GM21786 (cell line): ENCODE data around the gene CPB2.

Source experiments
- ATAC-seq: cut with Tn5 transposase; IDR thresholded peaks from one replicate; pipeline ENCODE4 v1.9.1; 2021; ENCODE audit not compliant: unreplicated experiment

Gene CPB2

DNA sequence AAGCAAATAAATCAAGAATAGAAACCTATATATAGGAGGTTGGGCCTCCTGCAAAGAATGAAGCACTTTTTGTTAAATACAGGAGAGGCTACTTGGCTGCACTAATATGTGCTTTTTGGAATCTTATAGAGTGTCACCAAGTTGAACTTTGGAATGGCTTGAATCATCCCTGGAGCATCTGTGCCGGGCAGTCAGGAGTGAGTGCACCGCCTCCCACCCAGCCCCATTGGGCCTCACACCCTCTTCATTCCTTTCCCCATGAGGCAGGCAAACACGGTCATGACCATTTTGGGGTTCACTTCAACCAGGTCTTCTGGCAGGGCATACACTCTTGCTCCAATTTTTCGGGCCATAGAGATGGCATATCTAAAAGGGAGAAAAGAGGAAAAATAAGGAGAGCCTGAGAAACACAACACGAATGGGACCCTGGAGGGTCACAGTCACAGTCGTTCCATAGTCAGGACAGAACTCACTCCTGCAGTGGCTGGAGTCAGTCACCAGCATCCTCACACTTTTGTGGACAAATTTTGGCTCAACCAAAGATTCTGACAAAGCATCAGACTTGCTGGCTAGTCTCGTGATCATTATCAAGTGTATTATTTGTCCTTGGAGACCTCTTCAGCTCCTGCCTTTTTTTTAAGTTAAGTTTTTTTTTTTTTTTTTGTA lies 22.7 kb upstream of the CPB2 start:
- ATAC-seq: no peak

DNA sequence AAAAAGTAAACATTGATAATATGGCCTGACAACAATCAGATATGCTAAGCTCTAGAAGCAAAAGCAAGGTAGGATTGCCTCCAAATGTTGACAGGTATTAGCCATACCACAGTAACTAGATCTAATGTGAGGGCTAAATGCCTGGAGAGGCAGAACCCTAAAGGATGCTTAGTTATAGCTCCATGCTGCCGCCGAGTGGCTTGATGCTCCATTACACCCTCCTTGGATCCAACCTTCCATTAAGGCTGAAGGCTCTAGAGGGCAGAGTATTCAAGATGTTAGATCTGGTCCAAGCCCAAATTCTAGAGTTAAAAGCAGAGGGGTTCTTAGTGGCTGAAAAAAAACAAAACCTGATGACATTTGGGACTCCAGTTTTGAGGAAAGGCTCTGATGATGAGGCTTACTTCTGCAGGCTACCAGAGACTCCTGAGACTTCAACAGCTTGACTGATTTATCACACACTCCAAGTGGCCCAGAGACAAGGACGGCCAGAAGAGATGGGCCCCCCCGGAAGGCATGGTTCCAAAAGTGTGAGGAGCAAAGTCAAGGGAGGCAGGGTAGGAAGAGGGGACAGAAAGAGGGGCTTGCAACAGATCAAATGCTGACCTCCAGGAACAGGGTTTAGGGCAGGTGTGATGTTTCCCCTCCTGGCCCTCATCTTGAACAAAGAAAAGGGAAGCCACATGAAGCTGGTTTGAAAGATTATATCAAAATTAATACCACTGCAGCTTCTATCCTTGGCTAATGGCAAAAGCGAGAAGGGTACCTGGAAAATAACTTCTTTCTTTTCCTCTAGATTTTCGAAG lies 21.9 kb upstream of the CPB2 start:
- ATAC-seq: peak; percentile 78

DNA sequence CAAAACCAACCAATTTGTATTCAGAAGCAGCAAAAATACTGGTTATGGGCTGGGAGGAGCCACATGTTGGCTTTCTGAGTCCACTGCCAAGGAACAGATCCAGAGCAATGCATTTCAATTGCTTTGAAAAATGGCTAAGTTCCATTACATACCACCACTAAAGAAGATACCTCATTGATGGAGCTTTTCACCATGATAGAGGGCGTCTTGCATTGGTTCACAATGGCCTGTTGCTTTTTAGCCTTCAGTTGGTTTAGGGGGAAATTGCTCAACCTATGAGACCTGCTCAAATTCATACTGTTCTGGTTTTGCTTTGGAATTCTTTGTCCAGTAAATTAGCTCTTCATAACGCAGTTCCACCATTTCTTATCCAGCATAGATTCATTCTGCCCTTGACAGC lies 21.2 kb upstream of the CPB2 start:
- ATAC-seq: no peak

DNA sequence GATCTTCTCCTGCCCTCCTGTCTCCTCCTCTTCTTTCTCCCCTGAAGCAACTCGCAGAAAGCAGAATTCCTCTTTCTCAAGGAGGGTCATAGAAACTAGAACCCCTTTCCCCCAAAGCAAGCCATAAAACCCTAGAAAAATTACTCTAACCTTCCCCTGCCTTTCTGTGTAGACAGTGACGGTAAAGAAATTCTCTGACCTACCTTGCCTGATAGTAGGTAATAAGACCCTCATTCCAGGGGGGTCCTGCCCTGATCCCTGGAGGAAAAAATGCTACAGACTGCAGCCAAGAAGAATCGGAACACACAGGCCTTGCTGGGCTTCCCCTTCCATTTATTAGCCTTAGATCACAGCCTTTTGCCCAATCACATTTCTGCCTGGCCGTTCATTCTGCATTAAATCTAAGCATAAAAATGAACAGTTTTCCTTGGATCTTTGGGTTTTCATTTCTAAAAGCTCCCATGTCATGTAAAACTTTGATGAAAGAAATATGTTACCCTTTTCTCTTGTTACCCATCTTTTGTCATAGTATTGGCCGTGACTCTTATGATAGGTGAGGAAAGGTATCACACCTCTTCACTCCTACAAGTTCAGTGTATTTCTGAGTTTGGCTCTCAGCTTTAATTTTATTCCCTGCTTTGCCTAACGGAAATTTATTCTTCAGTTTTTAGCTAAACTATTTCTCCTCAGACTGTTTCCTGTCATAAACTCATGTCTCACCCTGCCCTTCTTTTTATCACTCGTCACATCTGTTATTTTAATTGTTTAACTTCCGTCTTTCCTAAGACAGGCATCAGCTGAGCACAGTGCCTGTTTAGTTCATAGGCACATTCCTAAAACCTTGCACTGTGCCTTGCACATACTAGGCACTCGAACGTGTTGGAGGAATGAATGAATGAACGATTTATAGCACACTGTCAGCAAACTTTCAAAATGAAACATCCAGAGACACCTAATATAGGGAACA lies 20.4 kb upstream of the CPB2 start:
- ATAC-seq: no peak

DNA sequence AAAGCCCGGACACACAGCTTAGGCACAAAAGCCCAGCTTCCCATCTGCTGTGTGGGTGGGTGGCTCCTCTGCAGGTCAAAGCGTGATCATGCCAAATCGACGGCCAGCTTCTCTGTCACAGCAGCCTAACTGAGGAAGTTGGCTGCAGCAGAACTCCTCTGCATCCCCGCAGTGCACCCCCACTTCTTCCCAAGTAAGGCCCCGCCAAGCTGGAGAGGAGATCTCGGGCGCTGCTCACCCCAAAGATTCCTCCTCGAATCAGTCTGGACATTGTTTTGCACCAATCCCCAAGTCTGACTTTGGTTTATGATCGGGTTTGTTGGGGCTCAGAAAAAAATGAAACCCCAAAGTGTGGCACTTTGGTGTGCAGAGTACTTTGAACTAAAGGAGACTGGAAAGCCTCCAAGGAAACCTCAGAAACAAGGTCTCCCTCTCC lies 19.7 kb upstream of the CPB2 start:
- no peak for ATAC-seq

DNA sequence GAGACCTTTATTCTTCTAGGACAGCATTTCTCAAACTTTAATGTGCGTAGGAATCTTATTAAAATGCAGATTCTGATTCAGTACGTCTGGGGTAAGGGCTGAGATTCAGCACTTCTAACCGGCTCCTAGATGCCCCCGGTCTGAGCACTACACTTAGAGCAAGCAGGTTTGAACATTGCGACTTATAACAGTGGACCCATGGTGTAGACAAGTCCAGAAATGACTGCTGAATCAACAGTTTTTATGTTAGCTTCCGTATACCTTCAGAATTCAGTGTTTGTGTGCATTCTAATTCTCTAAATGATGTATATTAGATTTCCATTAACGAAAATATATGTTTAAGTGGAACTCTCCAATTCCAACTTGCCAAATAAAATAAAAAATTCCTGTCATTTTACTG lies 17.5 kb upstream of the CPB2 start:
- ATAC-seq: no peak

DNA sequence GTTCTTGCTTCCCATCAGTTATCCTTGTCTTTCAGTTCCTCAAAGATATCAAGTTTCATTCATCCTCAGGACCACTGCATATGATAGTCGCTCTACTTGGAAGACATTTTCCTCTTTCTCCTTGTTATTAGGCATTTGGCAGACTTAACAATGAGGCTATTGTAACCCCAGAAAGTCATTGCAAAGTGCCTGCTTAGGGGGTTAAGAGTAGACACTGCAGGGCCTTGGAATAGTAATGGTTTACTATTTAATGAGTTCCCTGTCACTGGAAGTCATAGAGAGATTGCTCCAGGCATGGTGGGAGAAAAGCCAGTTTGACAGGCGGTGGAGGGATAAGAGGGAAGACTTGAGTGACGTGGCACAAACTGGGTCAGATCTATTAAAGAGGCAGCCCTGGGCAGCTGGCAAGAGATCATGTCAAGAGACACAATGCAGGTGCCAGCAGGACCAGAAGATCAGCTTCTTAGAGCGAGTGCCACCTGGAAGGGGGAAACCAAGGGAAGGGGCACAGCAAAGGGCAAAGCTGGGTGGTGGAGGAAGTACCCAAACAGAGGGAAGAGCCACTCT lies 16.8 kb upstream of the CPB2 start:
- ATAC-seq: no peak

DNA sequence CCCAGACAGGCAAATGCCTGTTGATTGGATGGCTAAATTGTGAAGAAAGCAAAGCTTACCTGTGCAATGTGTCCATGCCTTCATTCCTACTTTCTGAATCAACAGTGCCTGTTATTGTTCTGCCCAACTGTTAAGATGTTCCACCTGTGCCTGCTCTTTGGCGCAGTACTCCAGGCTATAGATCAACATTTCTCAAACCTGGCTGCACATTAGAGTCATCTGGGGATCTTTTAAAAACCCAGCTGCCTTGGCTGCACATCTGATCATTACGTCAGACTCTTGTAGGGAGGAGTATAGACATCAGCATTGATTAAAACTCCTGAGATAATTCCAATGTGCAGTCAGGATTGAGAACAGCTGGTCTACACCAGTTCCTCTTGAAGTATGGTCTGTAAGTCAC lies 16.2 kb upstream of the CPB2 start:
- no peak for ATAC-seq

DNA sequence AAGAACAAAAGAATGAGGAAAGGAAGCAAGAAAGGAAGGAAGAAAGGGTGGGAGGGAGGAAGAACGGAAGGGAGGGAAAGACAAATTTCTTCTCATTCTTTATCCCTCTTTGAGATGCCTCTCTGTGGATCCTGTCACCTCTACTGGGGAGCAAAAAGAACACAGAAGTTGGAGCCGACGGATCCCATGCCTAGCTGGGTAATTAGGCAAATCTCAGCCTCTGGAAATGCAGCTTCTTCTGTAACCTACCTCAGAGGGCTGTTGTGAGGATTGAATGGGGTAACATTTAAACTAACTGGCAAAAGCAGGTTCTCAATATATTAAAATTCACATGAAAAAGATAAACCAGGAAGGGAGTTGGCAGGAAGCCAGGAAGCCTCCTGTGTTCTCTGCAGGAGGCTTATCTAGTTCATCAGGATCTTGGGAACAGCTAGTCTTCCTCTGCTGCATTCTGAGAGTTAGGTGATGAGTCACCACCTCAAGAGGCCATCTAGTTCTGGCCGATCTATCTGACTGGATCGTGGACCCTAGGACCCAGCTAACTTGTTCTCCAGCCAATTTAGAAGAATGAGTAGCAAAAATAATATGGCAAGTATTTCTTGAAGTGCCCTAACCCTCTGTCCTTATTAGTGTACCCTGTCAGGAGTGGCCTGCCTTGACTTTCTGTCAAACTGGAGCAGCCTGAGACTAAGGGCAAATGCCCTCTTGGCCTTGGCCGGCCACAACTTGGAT lies 15.2 kb upstream of the CPB2 start:
- no peak for ATAC-seq

DNA sequence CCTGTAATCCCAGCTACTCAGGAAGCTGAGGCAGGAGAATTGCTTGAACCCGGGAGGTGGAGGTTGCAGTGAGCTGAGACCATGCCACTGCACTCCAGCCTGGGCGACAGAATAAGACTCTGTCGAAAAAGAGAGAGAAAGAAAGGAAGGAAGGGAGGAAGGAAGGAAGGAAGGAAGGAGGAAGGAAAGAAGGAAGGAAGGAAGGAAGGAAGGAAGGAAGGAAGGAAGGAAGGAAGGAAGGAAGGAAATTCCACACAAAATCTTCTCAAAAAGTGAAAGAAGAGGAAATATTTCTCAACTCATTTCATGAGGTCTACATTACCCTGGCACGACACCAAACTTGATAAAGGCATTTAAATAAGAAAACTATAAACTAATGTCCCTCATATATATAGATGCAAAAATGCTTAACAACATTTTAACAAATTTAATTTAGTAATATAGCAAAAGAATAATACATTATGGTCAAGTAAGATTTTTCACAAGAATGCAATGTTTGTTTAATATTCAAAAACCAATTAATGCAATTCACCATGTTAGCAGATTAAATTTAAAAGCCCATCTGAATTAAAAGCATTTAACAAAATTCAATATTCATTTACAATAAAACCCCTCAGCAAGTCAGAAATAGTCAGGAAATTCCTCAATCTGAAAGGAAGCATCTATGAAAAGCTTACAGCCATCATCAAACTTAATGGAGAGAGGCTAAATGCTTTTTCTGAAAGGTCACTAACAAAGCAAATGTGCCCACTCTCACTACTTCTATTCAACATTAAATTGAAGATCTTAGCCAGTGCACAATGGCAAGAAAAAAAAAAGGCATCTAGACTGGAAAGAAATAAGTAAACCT lies 12.0 kb upstream of the CPB2 start:
- ATAC-seq: no peak

DNA sequence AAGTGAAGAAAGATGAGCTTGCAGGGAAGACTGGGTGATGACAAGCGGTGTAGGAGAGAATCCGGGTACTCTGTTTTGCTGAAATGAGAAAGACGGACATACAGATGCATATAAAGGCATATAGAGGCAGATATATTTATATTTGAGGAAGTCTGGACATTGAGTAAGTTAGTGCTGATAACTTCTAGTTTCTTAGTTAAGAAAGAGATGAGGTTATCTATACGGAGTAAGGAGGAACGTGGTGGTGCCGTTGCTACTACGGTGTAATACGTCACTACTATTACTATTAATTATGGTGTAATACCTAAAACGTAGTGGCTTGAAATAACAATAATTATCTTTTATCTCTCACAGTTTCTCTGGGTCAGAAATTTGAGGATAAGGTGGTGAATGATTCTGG lies 9.8 kb upstream of the CPB2 start:
- no peak for ATAC-seq

DNA sequence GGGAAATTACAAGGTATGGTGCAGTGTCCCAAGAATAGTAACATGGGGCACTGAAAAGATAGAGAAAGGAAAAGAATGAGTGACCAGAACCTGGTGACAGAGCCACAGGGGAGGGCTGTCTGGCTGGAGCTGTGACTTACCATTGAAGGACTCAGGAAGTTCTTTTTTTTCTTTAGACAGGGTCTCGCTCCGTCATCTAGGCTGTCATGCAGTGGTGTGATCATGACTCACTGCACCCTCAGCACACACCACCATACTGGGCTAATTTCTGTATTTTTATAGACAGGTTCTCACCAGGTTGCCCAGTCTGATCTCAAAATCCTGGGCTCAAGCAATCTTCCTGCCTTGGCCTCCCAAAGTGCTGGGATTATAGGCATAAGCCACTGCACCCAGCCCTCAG lies 8.8 kb upstream of the CPB2 start:
- no peak for ATAC-seq

DNA sequence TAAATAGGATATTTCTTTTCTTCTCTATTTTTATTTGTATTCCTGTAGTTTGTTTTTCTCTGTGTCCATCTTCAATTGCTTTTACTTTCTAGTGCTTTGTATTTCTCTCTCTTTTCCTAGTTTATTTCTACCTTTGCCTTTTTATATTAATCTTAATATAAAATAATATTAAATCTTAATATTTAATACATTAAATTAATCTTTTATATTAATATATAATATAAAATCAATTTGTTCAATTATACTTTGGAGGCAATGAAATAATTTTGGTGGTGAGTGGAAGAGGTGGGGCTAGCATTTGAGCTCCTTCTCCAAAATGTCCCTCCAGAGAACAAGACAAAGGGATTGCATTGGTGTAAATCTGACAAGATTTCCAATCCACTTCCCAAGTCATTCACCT lies 6.3 kb upstream of the CPB2 start:
- ATAC-seq: no peak

DNA sequence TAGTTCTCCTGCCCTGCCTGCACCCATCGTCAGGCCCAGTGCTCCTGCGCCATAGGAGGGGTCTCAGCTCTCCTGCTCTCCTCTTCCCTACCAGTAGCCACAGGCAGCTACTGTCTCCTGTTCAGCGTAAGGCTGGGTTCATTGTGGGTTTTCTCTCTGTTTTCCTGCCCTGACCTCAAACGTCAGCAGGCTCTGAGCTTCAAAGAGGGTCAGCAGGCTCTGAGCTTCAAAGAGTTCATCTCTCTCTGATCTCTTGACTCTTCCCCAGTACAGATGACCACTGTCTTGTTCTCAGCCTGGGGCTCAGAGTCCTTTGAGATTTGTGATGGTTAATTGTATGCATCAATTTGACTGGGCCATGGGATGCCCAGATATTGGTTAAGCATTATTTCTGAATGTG lies 4.6 kb upstream of the CPB2 start:
- no peak for ATAC-seq

DNA sequence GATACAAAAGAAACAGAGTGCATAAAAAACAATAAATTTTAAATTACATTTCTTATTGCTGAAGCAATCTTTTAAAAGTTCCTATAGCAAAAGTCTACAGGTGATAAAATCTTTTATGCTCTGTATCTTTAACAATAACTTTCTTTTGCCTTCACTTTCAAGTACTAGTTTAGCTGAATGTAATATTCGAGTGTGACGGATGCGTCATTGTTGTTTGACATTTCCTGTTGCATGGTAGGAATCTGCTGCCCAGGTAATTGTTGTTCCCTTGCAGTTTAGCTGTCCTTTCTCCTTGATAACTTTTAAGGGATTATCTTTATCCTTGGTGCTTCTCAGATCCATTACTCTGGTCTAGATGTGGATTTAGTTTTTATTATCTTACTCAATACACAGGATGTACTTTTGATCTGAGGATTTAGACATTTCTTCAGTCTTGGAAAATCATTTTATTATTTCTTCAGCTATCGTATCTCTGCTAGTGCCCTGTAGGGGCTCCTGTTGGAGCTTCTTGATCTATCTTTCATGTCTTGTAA lies 2.1 kb upstream of the CPB2 start:
- ATAC-seq: no peak

DNA sequence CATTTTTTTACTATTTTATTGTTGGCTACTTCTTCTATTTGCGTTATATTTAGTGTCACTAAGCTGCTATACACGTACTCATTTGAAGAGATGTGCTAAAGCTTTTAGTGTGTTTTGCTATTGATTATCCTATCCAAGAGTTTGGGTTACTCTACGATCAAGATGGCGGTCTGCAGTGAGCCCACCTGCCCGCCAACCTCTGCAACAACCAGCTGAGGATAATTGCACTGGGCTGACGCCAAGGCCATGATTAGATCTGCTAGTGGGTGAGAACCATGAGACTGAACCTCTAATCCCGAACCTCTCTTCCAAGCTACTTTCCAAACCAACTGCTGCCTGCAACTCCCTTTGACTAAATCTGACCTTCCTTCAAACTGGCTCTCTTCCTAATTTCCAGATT lies 1.8 kb downstream of the CPB2 start:
- ATAC-seq: no peak

DNA sequence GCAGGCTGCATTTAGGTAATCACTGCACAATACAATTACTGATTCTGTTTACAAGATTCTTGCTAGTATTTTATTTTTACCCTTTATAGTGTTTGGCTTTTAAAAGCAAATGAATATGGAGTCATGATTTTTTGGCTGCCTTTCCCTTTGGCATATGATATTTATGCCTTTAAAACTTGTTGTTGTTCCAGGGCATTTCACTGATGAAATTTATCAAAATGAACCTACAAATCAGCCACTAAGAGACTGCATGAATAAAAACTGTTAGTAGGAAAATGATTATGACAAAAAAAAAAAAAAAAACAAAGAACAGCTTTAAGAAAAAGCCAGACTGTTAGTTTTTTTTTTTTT lies 2.6 kb downstream of the CPB2 start:
- no peak for ATAC-seq

DNA sequence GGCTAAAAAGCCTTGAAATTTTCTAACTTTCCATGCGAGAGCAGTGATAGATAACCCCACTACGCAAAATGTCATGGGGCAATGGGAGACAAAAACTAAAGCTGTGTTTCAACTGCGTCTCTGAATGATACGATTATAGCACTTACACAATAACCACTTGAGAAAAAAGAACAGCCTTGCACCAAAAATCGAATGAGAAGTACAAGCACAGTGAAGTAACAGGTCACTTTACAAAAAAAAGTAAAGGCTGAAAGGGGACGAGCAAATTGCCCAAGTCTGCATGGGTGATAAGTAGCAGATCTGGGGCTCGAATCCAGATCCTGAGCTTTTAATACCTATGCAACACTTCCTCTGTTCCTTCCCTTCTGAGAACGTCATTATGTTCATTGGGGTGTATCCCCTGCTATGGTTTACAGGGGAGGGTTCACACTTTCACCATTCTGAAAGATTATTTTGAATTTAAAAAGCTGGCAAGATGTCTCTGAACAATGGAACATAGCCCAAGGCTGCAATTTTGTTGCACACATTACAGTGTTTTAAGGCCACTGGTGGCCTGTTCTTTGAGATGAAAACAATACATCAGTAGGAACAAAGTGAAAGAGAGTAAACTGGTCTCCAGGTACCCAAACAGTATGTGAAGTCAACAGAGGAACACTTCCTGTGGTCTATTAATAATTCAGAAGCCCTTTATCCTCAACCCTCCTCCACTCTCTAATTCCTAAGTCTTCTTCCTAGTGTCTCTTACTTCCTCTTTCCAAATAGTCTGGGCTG lies 3.2 kb downstream of the CPB2 start:
- ATAC-seq: peak; percentile 49

DNA sequence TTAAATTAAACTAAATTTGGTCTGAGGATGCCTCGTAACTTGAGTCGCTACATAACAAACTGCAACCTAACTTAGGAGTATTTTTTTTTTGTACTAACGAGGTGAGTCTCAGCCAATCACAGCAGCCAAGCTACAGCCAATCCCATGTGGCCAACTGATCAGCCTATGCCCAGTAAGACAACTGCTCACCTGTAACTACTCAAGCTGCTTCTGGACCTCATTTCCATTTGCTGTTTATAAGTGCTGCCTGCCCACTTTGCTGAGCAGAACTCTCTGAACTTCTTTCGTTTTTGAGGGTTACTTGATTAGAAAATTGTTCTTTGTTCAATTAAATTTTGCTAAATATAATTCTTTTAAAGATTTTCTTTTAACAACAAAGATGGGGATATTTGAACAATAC lies 3.8 kb downstream of the CPB2 start:
- no peak for ATAC-seq
